SIG-M5 treated with dmso at 0.1 percent for 504 hours (cell line): Measurements from ENCODE around the gene KANSL1.
"Not testable (repeated sequence)": the region's sequence is repeated elsewhere in the genome, so short reads cannot be mapped to it uniquely, and the experiment has no call there.

Experiments used
- DNase-seq: peaks from one replicate; lab custom pipeline; 2025; ENCODE audit not compliant: unreplicated experiment; lab: John Stamatoyannopoulos, UW

The KANSL1 gene

DNA sequence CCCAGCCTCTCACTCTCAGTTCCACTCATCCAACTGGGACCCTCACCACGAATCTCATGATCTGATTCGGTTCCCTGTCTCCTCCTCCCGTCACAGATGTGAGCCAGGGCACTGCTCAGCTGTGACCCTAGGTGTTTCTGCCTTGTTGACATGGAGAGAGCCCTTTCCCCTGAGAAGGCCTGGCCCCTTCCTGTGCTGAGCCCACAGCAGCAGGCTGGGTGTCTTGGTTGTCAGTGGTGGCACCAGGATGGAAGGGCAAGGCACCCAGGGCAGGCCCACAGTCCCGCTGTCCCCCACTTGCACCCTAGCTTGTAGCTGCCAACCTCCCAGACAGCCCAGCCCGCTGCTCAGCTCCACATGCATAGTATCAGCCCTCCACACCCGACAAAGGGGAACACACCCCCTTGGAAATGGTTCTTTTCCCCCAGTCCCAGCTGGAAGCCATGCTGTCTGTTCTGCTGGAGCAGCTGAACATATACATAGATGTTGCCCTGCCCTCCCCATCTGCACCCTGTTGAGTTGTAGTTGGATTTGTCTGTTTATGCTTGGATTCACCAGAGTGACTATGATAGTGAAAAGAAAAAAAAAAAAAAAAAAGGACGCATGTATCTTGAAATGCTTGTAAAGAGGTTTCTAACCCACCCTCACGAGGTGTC is 167.6 kb downstream of the KANSL1 start:
- DNase-seq: no peak

DNA sequence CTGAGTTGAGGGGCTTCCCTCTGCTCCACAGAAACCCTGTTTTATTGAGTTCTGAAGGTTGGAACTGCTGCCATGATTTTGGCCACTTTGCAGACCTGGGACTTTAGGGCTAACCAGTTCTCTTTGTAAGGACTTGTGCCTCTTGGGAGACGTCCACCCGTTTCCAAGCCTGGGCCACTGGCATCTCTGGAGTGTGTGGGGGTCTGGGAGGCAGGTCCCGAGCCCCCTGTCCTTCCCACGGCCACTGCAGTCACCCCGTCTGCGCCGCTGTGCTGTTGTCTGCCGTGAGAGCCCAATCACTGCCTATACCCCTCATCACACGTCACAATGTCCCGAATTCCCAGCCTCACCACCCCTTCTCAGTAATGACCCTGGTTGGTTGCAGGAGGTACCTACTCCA is 168.2 kb downstream of the KANSL1 start:
- no peak for DNase-seq

GRCh38 chr17:46024590-46024989 is 168.6 kb downstream of the KANSL1 start:
- DNase-seq: no peak

- no peak for DNase-seq
Measured at GRCh38 chr17:46023783-46024388, 169.3 kb downstream of the KANSL1 start.

GRCh38 chr17:46023366-46023765 is 169.9 kb downstream of the KANSL1 start:
- DNase-seq: not testable (repeated sequence)

DNA sequence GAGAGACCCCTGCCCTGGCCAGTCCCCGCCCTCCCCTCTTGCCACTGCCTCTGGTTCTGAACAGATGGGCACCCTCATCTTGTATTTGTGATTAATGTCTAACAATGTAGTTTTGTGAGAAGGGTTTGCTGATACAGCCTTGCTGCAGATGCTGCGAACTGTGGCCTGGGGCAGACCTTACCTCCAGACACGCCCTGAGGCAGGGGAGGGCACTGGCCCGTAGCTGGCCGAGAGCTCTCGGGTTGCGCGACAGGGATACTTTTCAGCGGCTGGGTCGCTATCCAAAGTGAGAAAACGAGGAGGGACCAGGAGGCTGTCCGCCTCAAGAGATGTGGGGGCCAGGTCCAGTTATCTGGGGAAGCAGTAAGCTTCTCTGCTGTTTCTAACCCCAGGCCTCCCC is 172.2 kb downstream of the KANSL1 start:
- no peak for DNase-seq

DNA sequence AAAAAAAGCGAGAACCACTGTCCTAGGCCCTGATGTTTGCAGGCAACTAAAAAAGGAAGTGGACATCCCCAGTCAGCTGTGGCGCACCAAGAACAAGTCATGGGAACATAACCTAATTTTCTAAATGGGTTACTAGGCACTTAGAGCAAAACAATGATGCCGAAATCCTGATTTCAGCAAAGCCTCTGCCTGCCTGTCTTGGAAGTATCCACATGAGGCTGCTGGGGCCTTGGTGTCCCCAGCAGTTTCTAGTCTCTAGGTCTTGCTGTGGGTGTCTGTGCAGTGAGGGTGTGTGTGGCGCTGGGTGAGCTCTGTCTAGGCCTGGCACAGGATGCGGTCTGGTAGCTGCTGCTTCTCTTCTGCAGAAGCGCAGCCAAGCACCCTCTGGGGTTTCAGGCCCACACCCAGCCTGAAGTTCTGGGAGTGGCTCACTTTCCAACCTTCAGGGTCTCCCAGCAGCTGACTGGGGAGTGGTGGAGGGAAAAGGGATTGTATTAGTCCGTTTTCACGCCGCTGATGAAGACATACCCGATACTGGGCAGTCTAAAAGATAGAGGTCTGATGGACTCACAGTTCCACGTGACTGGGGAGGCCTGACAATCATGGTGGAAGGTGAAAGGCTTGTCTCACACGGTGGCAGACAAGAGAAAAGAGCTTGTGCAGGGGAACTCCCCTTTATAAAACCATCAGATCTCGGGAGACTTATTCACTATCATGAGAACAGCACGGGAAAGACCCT is 173.0 kb downstream of the KANSL1 start:
- DNase-seq: peak; percentile 13

GRCh38 chr17:46019408-46019925 is 173.8 kb downstream of the KANSL1 start:
- not testable (repeated sequence) for DNase-seq

- DNase-seq: no peak
Measured at GRCh38 chr17:46013502-46014165, 179.6 kb downstream of the KANSL1 start.

DNA sequence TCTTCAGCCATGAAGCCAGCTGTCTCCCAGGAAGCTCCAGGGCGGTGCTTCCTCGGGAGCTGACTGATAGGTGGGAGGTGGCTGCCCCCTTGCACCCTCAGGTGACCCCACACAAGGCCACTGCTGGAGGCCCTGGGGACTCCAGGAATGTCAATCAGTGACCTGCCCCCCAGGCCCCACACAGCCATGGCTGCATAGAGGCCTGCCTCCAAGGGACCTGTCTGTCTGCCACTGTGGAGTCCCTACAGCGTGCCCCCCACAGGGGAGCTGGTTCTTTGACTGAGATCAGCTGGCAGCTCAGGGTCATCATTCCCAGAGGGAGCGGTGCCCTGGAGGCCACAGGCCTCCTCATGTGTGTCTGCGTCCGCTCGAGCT is 180.1 kb downstream of the KANSL1 start:
- DNase-seq: no peak

- no peak for DNase-seq
Measured at GRCh38 chr17:46012506-46013079, 180.6 kb downstream of the KANSL1 start.

- no peak for DNase-seq
Measured at GRCh38 chr17:46011711-46012505, 181.3 kb downstream of the KANSL1 start.

DNA sequence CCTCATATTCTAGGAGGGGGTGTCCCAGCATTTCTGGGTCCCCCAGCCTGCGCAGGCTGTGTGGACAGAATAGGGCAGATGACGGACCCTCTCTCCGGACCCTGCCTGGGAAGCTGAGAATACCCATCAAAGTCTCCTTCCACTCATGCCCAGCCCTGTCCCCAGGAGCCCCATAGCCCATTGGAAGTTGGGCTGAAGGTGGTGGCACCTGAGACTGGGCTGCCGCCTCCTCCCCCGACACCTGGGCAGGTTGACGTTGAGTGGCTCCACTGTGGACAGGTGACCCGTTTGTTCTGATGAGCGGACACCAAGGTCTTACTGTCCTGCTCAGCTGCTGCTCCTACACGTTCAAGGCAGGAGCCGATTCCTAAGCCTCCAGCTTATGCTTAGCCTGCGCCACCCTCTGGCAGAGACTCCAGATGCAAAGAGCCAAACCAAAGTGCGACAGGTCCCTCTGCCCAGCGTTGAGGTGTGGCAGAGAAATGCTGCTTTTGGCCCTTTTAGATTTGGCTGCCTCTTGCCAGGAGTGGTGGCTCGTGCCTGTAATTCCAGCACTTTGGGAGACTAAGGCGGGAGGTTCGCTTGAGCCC is 182.5 kb downstream of the KANSL1 start:
- no peak for DNase-seq

GRCh38 chr17:46009681-46010596 is 183.3 kb downstream of the KANSL1 start:
- DNase-seq: no peak

DNA sequence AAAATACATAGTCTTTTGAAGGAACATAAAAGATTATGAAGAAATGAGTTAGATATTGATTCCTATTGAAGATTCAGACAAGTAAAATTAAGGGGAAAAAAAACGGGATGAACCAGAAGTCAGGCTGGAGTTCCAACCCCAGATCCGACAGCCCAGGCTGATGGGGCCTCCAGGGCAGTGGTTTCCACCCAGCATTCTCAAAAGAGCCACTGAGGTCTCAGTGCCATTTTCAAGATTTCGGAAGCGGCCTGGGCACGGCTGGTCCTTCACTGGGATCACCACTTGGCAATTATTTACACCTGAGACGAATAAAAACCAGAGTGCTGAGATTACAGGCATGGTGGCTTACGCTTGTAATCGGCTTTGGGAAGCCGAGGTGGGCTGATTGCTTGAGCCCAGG is 184.6 kb downstream of the KANSL1 start:
- DNase-seq: no peak

DNA sequence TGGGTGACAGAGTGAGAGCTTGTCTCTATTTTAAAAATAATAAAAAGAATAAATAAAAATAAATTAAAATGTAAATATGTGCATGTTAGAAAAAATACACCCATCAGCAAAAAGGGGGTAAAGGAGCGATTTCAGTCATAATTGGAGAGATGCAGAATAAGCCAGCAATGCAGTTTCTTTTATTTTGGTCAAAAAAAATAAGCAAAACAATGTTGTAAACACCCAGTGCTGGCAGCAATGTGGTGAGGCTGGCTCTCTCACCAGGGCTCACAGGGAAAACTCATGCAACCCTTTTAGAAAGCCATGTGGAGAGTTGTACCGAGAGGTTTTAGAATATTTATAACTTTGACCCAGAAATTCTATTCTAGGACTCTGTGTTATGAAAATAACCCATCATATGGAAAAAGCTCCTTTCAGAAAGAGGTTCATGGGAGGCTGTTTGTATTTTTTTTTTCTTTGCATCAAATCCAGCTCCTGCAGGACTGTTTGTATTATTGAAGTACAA is 185.7 kb downstream of the KANSL1 start:
- DNase-seq: no peak

DNA sequence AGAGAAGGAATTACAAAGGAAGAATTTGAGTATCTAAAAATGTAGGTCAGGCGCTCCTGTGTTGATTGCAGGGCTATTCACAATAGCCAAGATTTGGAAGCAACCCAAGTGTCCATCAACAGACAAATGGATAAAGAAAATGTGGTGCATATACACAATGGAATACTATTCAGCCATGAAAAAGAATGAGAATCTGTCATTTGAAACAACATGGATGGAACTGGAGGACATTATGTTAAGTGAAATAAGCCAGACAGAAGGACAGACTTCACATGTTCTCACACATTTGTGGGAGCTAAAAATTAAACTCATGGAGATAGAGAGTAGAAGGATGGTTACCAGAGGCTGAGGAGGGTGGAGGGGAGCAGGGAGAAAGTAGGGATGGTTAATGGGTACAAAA is 187.1 kb downstream of the KANSL1 start:
- DNase-seq: not testable (repeated sequence)

DNA sequence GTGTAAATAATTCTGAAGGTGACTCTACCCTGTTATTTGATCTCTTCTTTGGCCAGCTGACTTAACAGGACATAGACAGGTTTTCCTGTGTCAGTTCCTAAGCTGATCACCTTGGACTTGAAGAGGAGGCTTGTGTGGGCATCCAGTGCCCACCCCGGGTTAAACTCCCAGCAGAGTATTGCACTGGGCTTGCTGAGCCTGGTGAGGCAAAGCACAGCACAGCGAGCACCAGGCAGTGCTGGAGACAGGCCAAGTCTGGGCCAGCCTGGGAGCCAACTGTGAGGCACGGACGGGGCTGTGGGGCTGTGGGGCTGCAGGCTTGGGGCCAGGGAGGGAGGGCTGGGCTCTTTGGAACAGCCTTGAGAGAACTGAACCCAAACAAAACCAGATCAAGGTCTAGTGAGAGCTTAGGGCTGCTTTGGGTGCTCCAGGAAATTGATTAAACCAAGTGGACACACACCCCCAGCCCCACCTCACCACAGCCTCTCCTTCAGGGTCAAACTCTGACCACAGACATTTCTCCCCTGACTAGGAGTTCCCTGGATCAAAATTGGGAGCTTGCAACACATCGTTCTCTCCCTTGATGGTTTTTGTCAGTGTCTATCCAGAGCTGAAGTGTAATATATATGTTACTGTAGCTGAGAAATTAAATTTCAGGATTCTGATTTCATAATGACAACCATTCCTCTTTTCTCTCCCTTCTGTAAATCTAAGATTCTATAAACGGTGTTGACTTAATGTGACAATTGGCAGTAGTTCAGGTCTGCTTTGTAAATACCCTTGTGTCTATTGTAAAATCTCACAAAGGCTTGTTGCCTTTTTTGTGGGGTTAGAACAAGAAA is 189.1 kb downstream of the KANSL1 start:
- no peak for DNase-seq
